Muscle of leg (tissue), 11 donors: ENCODE results near the gene ATN1. TPM values are rescaled to one million over a fixed set of nuclear protein-coding genes. Genes with fewer than 3 reads are reported as not detected.
A peak's percentile ranks its signal among the peaks of the same experiment; 100 is the strongest.

Experiments
- DNase-seq: peaks from one replicate; pipeline ENCODE4 v3.0.0; 2013
- H3K27ac ChIP-seq: one replicate; pipeline ENCODE4 v1.5.1; 2013; ENCODE audit warnings: mild to moderate bottlenecking, low read length, control low read depth
- H3K27me3 ChIP-seq: one replicate; pipeline ENCODE4 v1.6.1; 2013; ENCODE audit warnings: low read length; ENCODE audit not compliant: control insufficient read depth, insufficient read depth
- H3K36me3 ChIP-seq: one replicate; pipeline ENCODE4 v1.6.1; 2013; ENCODE audit warnings: low read length; ENCODE audit not compliant: control insufficient read depth, insufficient read depth
- H3K4me1 ChIP-seq: one replicate; pipeline ENCODE4 v1.6.1; 2013; ENCODE audit warnings: low read length; ENCODE audit not compliant: control insufficient read depth, insufficient read depth
- H3K4me3 ChIP-seq: one replicate; pipeline ENCODE4 v1.5.1; 2013; ENCODE audit warnings: low read length, control low read depth
- H3K9me3 ChIP-seq: replicated peaks from 2 replicates; pipeline ENCODE4 v1.6.1; 2013; ENCODE audit warnings: low read depth, low read length; ENCODE audit not compliant: control insufficient read depth
- WGBS: methylation state at CpG from one replicate; pipeline ENCODE4 v1.1.5; 2013; ENCODE audit warnings: missing lambda C conversion rate; ENCODE audit not compliant: insufficient coverage; 5-methylcytosine and 5-hydroxymethylcytosine counted together
- polyA plus RNA-seq, 8 donors: library from polyadenylated mRNA; unstranded; fragments of 120-200 nt; gene quantifications; one replicate each; pipeline versions ENCODE4 v1.2.1 to v1.2.3, GENCODE V29; 2013; ENCODE audit warnings: inconsistent platforms in 1 of 8, low replicate concordance in 1 of 8; ENCODE audit not compliant: insufficient read length in 8 of 8, insufficient read depth in 1 of 8
- total RNA-seq: library from RNA; stranded (reverse); fragments of 120-200 nt; gene quantifications from one replicate; pipeline ENCODE4 v1.2.4, GENCODE V29; 2013

ATN1 gene
- total and polyA plus RNA-seq, 9 donors = 11.1 to 101 (median 86.7) TPM

DNA sequence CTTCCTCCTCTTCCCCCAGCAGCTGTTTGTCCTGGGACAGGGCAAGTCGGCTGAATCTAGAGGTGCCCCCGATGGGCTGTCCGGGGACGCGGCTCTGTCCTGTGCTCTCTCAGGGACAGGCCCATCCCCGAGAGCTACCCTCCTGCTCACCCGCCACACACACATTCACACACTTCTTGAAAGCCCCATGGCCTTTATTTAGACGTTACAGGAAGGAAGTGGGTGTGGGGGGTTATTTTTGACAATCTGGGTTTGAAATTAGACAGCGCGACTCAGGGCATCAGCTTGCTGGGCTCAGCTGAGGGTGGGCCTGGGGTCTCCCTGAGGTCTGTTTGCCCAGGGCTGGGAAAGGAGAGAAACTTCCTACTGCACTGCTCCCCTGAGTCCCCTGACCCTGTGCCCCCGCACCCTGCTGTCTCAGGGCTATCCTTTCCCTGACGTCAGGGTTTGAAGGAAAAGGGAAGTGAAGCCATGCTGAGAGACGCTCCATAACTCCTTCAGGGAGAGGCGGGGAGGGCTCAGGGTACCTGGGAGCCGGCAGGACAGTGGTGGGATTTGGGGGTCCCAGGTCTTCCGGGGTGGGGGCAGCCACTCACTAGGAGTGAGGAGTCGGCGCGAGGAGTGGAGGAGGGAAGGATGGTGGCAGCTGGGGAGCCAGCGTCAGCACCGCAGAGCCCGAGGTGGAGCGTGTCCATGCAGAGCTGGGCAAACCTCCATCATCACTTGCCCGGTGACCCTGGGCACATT lies 31.5 kb downstream of the ATN1 start:
- Histone ChIP-seq H3K27me3 (no peaks in the 10 kb centered on the region), H3K4me1 (peaks cover 54% of the 10 kb centered on the region), H3K4me3 (no peak overlapping the region), H3K36me3 (peaks cover 4% of the 10 kb centered on the region), H3K27ac (peak overlapping the region; percentile 81), H3K9me3 (no peaks in the 10 kb centered on the region)
- DNase-seq = peak; percentile 79
- WGBS = 41% methylated on average over 9 of the region's 24 CpGs

DNA sequence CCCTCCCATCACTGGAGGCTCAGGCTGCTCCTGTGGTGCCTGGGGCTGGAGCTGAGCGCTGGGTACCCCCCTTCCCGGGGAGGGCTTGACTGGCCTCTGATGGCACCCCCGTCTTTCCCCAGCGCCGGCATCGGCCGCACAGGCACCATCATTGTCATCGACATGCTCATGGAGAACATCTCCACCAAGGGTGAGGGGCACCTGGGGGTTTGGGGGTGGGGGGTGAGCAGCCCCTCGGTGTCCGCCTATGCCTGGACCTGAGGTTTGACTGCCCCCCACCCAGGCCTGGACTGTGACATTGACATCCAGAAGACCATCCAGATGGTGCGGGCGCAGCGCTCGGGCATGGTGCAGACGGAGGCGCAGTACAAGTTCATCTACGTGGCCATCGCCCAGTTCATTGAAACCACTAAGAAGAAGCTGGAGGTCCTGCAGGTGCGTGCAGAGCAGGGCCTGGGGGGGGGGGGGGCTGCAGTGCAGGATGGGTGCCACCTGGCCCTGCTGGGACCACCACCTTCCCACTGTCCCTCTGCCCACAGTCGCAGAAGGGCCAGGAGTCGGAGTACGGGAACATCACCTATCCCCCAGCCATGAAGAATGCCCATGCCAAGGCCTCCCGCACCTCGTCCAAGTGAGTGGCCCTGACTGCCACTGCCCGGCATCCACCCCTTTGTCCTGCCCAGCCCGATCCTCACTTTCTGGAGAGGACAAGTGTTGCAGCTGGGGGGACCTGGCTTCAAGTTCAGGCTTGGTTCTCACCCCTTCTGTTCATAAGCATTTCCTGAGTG lies 32.2 kb downstream of the ATN1 start:
- peaks cover 58% of the 10 kb centered on the region for H3K4me1 ChIP-seq
- 86% methylated on average over 17 of the region's 26 CpGs for WGBS
- DNase-seq = no peak
- no peaks in the 10 kb centered on the region for H3K9me3 ChIP-seq
- H3K27me3 ChIP-seq = no peaks in the 10 kb centered on the region
- peaks cover 8% of the 10 kb centered on the region for H3K36me3 ChIP-seq
- no peak overlapping the region for H3K4me3 ChIP-seq
- peak overlapping the region; percentile 81 for H3K27ac ChIP-seq

DNA sequence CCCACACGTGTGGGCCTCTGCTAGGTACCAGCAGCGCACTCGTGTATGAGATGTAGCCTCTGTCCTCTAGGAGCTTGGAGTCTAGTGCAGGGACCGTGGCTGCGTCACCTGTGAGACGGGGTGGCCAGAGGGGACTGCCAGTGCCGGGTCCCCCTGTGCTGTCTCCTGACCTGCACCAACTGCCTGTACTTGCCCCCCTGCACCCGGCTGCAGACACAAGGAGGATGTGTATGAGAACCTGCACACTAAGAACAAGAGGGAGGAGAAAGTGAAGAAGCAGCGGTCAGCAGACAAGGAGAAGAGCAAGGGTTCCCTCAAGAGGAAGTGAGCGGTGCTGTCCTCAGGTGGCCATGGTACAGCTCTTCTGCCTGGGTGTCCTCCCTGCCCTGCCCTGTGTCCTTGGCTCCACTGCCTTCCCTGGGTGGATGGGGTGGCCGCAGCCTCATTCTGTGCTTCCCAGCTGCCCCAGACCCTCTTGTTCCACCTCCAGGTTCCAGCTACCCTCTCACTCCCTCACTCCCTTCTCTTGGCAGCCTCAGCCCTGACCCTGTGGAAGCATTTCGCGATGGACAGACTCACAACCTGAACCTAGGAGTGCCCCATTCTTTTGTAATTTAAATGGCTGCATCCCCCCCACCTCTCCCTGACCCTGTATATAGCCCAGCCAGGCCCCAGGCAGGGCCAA lies 33.0 kb downstream of the ATN1 start:
- peaks cover 15% of the 10 kb centered on the region for H3K36me3 ChIP-seq
- H3K4me3 ChIP-seq = no peak overlapping the region
- peaks cover 62% of the 10 kb centered on the region for H3K4me1 ChIP-seq
- H3K9me3 ChIP-seq = no peaks in the 10 kb centered on the region
- H3K27me3 ChIP-seq = no peaks in the 10 kb centered on the region
- peak overlapping the region; percentile 42 for H3K27ac ChIP-seq
- peak; percentile 71 for DNase-seq
- 58% methylated on average over 9 of the region's 13 CpGs for WGBS

DNA sequence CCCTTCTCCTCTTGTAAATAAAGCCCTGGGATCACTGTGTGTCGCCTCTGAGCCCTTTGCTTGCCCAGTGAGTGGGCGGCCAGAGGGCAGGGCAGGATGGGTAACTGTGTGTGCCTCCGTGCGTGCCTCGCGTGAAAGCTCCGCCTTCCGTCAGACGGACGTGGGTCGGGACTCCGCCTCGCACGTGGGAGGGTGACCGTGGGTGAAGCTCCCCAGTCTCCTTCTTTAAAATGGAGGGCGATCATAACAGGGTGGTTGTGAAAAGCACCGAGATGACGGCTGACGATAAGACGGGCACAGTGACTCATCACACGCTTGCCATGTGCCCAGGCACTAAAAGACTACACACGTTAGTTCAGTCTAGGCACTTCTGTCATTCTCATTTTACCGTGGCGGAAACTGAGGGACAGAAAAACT lies 33.5 kb downstream of the ATN1 start:
- WGBS = 59% methylated on average over 19 of the region's 24 CpGs
- H3K27ac ChIP-seq = peak overlapping the region; percentile 67
- no peaks in the 10 kb centered on the region for H3K27me3 ChIP-seq
- peaks cover 20% of the 10 kb centered on the region for H3K36me3 ChIP-seq
- H3K4me3 ChIP-seq = no peak overlapping the region
- peaks cover 61% of the 10 kb centered on the region for H3K4me1 ChIP-seq
- no peak for DNase-seq
- no peaks in the 10 kb centered on the region for H3K9me3 ChIP-seq

DNA sequence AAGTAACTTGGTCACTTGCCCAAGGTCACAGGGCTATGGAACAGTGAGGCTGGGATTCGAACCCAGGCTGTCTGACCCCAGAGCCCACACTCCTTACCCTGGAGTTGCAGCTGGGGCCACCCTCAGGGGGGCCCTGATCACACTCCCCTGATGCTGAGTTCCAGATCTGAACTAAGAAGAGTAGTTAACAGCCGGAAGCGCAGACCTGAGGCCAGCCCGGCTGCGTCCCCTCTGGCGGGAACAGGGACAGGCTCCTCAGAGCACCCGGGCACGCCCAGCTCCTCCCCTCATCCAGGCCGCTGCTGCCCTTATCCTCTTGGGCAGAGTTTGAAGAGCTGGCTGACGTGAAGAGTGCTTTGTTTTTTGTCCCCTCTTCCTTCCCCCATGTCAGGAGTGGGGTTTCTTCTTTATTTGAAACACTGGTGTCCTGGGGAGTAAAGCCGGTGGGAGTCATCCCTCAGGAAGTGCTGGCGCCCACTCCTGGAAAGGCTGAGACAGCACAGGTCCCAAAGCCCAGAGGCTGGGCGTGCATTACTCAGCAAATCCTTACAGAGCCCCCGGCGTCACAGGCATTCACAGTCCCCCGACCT lies 34.0 kb downstream of the ATN1 start:
- Histone ChIP-seq H3K4me3 (no peak overlapping the region), H3K27ac (peak overlapping the region; percentile 67), H3K27me3 (no peaks in the 10 kb centered on the region), H3K36me3 (peaks cover 25% of the 10 kb centered on the region), H3K9me3 (no peaks in the 10 kb centered on the region), H3K4me1 (peaks cover 59% of the 10 kb centered on the region)
- 2% methylated on average over 12 of the region's 16 CpGs for WGBS
- DNase-seq = peak; percentile 81

DNA sequence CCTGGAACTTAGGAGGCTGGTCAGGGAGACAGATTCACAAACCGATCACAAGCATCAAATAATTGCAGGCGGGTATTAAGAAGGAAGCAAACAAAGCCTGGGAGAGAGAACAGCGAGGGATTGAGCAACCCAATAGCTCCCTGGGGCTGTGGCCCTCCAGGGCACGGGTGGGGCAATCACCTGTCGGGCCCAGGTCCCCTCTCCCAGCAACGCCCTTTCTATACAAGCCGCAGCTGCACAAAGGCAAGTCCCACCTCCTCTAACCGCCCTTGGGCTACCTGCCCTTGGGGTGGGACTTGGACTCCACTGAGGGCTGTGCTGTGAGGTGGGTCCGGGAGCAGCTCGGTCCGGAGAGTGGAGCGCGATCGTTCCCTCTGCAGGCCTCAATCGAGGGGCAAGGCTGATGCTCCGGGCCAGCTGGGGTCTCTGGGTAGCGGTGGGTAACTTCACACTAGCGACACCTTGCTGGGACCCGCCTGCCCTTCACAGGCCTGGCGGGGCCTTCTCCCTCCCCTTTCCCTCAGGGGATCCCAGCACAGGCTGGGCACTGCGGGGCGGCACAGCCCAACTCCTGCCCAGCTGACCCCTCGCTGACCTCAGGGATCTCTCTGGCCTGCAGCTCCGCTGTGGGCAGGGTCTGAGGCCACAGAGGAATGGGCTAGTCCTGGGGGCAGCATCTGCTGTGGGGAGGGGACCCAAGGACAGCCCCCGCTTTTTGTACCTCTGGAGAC lies 34.7 kb downstream of the ATN1 start:
- no peak overlapping the region for H3K27ac ChIP-seq
- peaks cover 59% of the 10 kb centered on the region for H3K4me1 ChIP-seq
- H3K4me3 ChIP-seq = no peak overlapping the region
- no peak for DNase-seq
- H3K9me3 ChIP-seq = no peaks in the 10 kb centered on the region
- H3K27me3 ChIP-seq = no peaks in the 10 kb centered on the region
- peaks cover 32% of the 10 kb centered on the region for H3K36me3 ChIP-seq
- 49% methylated on average over 18 of the region's 25 CpGs for WGBS

DNA sequence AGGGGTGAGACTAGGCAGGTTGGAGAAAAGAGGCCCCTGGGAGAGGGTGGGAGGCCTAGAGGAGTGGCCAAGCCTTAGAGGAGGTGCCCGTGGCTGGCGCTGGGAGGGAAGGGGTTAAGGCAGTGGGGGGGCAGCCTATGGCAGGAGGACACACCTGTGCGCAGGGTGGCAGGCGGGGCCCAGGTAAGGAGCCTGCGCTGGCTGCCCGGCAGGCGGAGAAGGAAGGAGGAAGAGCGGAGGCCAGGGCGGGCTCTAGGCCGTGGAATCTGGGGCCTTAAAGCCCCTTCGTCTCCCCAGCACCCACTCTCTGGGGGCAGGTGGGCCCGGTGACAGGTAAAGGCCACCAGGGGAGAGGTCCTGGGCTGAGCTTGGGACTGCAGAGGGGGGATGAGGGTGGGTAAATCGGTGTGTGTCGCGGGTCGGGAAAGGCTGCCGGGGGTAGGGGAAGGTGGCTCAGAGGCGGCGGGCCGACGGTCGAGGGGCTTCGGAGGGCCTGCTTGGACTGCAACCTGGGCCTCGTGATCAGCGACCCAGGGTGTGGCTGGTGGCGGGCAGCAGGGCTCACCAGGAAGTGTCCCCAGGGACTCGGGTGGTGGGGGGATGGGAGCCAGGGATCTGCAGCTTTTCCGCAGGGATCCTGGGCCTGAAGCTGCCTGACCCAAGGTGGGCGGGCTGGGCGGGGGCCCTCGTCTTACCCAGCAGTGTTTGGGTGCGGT lies 35.4 kb downstream of the ATN1 start:
- H3K9me3 ChIP-seq = no peaks in the 10 kb centered on the region
- DNase-seq = no peak
- H3K4me1 ChIP-seq = peaks cover 54% of the 10 kb centered on the region
- H3K27ac ChIP-seq = no peak overlapping the region
- 63% methylated on average over 23 of the region's 32 CpGs for WGBS
- peaks cover 39% of the 10 kb centered on the region for H3K36me3 ChIP-seq
- no peaks in the 10 kb centered on the region for H3K27me3 ChIP-seq
- H3K4me3 ChIP-seq = no peak overlapping the region

DNA sequence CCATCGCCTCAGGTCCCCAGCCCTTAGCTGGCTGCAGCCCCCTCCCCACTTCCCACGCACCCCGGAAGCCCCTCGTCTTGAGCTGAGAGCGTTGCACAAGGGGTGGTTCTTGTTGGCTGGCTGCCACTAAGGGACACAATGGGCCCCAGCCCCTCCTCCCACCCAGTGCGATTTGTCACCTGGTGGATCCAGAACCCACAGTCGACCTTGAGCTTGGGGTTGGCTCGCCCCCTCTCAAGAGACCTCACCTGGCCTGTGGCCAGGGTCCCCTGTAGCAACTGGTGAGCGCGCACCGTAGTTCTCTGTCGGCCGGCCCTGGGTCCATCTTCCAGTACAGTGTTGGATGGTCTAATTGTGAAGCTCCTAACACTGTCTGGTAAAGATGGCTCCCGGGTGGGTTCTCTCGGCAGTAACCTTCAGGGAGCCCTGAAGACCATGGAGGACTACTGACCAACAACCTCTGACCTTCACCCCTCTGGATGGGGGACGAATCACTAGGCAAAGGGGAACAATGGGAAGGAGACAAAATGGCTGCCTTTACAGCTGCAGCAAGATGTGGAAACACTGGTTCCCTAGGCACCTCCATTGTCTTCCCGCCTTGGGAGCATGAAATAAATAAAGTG lies 36.1 kb downstream of the ATN1 start:
- H3K27me3 ChIP-seq = no peaks in the 10 kb centered on the region
- no peaks in the 10 kb centered on the region for H3K9me3 ChIP-seq
- H3K4me1 ChIP-seq = peaks cover 48% of the 10 kb centered on the region
- H3K36me3 ChIP-seq = peaks cover 46% of the 10 kb centered on the region
- H3K27ac ChIP-seq = no peak overlapping the region
- H3K4me3 ChIP-seq = no peak overlapping the region
- DNase-seq = peak; percentile 22
- 80% methylated on average over 8 of the region's 17 CpGs for WGBS

DNA sequence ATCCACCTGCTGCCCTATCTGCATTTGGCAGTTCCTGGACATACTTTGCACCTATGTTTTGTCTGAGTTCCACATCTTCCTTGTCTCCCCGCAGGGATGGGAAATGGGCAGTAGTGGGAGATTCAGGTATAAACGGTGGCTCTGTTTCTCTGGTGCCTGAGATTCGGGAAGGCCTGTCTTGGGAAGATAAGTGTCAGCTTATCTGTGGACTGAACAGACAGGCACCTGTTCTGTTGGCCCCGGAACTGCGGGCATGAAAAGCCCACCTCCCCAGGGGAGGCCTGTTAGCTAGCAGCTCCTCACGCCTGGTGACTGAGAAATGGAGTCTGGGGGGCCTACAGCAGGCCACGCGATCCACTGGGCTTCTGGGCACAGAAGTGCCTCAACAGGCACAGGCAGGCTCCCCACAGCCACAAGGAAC lies 36.9 kb downstream of the ATN1 start:
- WGBS = 67% methylated on average over 3 of the region's 8 CpGs
- H3K27me3 ChIP-seq = no peaks in the 10 kb centered on the region
- H3K36me3 ChIP-seq = peaks cover 51% of the 10 kb centered on the region
- H3K4me3 ChIP-seq = no peak overlapping the region
- no peaks in the 10 kb centered on the region for H3K9me3 ChIP-seq
- DNase-seq = no peak
- H3K27ac ChIP-seq = peak overlapping the region; percentile 79
- H3K4me1 ChIP-seq = peaks cover 46% of the 10 kb centered on the region
